ENCODE data around the gene DMPK.

DMPK gene, protein sequence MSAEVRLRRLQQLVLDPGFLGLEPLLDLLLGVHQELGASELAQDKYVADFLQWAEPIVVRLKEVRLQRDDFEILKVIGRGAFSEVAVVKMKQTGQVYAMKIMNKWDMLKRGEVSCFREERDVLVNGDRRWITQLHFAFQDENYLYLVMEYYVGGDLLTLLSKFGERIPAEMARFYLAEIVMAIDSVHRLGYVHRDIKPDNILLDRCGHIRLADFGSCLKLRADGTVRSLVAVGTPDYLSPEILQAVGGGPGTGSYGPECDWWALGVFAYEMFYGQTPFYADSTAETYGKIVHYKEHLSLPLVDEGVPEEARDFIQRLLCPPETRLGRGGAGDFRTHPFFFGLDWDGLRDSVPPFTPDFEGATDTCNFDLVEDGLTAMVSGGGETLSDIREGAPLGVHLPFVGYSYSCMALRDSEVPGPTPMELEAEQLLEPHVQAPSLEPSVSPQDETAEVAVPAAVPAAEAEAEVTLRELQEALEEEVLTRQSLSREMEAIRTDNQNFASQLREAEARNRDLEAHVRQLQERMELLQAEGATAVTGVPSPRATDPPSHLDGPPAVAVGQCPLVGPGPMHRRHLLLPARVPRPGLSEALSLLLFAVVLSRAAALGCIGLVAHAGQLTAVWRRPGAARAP

DNA sequence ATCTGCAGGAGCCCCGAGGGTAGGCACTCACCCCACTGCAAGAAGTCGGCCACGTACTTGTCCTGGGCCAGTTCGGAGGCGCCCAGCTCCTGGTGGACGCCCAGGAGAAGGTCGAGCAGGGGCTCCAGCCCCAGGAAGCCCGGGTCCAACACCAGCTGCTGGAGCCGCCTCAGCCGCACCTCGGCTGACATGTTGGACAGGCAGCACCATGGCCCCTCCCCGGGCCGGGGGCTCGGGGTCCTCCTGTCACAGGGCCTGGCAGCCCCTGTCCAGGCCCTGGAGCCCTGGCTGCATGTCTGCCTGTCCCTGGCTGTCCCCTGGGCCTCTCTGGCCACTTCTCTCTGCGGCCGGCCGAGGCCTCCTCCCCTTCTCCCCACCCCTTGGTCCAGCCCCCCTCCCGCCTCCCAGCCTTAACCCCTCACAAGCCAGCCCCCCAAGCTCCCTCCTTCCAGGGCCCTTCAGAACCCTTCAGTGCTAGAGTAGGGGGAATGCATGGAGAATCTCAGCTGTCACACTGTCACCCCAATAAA lies at the start of gene DMPK:
Gene DMPK (minus strand): TSS at position 329 of the 530 bp plus-strand sequence. CDS start 138 bp downstream, at position 191.
- peak in 12 of 56 donors; percentile 10 to 42 (median 26) for DNase-seq

GRCh38 chr19:45828945-45829344 lies 46.7 kb upstream of the DMPK start:
- DNase-seq = no peak

- DNase-seq = no peak
Observed at GRCh38 chr19:45828523-45828922, 46.2 kb upstream of the DMPK start.

DNA sequence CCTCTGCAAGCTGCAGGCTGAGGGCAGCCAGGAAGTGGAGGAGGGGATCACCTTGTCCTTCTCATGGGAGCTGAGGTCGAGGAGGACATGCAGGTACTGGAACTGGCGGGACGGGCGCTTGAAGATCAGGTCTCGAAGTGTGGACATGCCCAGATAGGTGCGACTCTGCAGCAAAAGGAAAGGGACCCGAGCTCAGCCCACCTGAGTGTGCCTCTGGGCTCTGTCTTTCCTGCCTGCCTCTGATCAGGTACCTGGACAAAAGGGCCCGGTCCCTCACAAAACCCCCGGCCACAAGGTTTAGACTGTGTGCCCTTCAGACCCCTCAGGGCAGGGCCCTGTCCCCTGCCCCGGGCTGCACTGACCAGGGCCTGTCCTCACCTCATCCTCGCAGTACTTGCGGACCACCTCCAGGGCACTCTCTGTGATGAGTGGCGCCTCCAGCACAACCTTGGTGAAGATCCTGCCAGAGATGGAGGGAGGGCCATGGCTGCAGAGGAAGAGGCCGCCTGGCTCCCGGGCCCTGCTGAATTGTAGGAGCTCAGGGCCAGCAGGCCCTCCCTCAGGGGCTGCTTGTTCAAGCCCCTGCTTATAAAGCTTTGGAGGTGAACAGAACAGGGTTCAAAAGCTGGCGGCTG lies 45.3 kb upstream of the DMPK start:
- no peak for DNase-seq

DNA sequence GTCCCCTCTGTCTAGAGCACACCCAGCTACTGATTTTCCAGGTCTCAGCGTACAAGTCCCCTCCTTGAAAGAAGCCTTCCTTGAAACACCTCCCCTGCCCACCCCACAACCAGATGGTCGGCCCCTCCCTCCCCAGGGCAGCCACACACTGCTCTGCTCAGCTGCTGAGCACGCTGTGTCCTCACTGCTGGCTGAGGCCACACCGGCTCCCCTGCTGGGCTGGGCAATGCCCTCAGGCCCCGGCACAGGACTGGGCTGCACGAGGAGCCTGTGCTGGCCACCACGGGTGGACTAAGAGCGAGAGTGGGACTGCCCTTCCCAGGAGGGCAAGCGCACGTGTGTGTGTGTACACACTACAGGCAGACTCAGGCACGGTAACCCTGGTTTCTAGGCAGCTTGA lies 44.6 kb upstream of the DMPK start:
- DNase-seq = no peak

DNA sequence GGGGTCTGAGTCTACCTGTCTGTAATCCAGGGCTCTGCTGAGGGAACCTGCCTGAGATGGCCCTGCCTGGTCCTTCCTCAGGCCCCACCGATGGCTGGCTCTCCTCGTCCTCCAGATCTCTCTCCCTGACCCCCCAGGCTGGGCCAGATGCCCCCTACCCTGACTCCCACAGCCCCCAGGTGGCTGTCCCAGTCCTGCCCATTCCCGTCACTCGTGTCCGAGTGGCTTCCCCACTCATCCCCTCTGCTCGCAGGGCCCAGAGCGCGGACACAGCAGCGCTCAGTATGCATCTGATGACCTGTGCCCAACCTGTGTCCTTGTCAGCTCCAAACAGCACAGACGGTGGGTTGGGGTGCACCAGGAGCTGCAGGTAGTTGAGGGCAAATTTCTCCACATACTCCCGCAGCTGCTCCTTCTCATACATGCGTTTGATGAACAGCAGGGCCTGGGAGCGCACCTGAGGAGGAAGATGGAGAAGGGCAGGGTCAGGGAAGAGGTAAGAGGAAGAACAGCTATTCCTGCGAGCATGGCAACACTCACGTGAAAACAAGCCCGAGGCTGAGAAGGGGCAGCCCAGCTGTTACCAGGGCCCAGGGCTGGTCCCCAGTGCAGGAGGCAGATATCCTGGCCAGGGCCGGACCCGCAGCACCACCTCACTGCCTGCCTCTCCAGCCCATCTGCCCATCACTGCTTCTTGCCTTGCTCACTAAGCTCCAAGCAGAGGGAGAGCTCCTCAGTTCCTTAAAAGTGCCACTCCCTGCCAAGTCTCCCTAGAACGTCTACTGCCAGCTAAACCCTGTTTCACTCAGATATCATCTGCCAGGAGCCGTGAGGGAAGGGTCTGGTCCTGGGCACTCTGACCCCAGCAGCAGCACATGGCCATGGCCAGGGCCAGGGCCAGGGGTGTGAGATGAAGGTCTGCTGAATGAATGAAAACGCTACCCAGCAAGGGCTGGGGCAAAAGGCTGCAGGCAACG lies 43.9 kb upstream of the DMPK start:
- no peak for DNase-seq

- DNase-seq = no peak
Observed at GRCh38 chr19:45825263-45825605, 42.9 kb upstream of the DMPK start.

DNA sequence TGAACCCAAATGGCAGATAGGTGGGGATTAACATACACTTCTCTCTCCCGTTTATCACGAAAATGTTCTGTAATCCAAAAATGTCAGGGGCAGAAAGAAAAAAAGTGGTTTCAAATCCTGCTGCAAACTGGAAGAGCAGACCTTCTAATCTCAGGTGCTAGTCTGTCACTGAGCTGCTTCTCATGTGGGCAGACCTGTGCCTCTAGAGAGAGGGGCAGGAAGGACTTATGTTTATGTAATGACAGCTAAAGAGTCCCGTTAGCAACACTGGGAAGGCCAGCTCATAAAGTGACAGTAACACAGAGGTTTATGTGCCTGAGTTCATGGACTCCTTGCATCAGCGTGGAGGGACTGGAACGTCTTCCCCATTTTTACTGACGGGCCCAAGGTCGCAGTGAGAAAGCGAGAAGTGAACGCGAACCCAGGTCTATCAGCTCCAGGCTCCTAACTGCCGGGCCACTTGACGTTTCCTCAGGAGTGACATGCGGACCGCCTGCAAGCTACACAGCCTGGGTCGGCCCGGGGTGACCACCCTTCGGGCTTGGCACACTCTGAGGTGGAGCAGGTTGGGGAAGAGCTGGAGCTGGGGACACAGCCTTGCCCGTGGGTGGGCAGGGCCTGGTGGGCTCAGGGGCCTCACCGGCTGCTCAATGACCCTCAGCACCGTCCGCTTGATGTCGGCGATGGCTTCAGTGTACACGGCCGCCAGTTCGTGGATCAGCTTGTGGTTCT lies 42.4 kb upstream of the DMPK start:
- DNase-seq = no peak

GRCh38 chr19:45824041-45824471 lies 41.8 kb upstream of the DMPK start:
- DNase-seq = peak in 22 of 56 donors; percentile 19 to 57 (median 34)

GRCh38 chr19:45823182-45823581 lies 40.9 kb upstream of the DMPK start:
- DNase-seq = no peak

GRCh38 chr19:45822716-45823115 lies 40.4 kb upstream of the DMPK start:
- DNase-seq = no peak

DNA sequence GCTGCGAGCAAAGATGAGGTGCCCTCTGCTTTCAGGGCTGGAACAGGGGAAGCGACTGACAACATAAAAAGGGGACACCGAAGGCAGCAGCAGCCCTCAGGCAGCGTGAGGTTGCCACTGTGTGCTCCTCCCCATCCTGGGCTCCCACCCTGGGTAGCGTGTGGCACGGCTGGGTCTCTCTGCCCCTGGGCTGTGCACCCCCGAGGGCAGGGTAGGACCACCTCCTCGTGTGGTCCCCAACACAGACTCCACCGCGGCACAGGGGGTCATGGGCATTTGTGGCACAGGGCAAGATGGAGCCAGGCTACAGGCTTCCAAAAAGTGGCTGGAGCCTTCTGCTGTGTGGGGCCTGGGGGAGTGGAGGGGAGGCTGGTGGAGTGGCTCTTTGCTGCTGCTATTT lies 39.3 kb upstream of the DMPK start:
- DNase-seq = no peak

GRCh38 chr19:45821103-45821521 lies 38.8 kb upstream of the DMPK start:
- no peak for DNase-seq

DNA sequence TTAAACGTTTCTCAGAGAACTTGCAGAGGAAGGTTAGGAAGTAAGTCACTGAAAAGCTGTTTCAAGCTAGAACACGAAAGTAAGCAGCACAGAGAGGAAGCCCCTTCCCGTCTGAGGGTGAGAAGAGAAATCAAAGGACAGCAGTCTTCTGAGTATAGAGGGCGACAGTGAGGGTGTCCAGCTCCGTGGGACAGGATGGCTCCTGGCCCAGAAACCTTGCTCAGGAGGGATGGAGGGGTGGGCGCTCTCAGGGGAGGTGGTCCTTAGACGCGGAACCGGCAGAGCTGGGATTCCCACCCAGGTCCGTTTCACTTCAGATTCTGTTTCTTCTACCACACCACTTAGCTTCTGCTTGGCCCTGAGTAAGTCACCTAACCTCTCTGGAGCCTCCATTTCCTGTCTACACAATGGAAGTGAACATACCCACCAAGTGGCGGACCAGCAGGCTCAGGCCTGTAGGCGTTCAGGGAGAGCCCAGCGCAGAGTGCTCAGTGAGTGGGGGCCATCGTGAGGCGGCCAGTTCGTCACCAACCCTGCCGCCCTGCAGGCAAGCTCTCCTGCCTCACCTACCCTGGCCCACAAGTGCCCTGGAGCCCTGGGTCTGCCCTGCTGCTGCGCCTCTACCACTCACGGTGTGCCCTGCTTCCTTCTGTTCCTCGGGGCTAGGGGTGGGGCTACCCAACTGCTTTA lies 38.3 kb upstream of the DMPK start:
- DNase-seq = no peak

GRCh38 chr19:45819769-45820168 lies 37.5 kb upstream of the DMPK start:
- no peak for DNase-seq

DNA sequence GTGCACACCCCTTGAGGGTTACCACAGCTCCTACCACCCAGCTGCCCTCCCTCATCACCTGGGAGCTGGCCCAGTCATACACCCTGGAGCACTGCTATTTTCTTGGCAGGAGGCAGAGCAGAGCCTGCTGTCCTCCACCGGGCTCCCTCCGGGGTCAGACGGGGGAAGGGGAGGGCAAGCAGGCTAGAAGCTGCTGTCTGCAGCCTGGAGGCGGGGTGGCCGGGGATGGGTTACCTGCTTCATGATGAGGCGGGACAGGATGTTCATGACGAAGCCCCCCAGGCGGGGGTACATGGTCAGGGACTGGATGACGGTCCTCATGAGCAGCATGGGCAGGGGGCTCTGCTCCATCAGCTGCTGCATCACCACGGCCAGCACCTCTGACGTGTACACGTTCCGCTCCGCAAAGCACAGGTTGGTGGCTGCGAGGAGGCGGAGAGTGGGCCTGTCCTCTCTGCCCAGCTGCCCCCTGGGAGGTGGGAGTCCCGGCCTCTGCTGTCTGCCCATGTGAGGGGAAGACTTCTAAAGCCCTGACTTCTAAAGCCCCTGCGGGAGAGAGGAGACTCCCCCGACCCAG lies 35.5 kb upstream of the DMPK start:
- no peak for DNase-seq

- peak in 54 of 56 donors; percentile 16 to 85 (median 63) for DNase-seq
Observed at GRCh38 chr19:45817010-45817724, 34.9 kb upstream of the DMPK start.

GRCh38 chr19:45816236-45817009 lies 34.1 kb upstream of the DMPK start:
- no peak for DNase-seq

Measured in amygdala (tissue), 56 donors.